Neuronal stem cell (in vitro differentiated cells): ENCODE results near the gene ASXL2.

Experiments
- DNase-seq: peaks from one replicate; pipeline ENCODE4 v3.0.0-alpha.2; 2013; ENCODE audit warnings: low spot score
- H2AFZ ChIP-seq: one replicate; pipeline ENCODE4 v1.6.1; 2013; ENCODE audit warnings: mild to moderate bottlenecking, low read length, inconsistent platforms
- H2AK5ac ChIP-seq: 2 replicates; pipeline ENCODE4 v1.6.1; 2013; ENCODE audit warnings: low read depth, mild to moderate bottlenecking, inconsistent platforms, low read length, moderate library complexity, mixed read lengths
- H2BK120ac ChIP-seq: 2 replicates; pipeline ENCODE4 v1.6.1; 2013; ENCODE audit warnings: low read depth, mild to moderate bottlenecking, inconsistent platforms, low read length, moderate library complexity, mixed read lengths
- H2BK12ac ChIP-seq: one replicate; pipeline ENCODE4 v1.6.1; 2013; ENCODE audit warnings: low read length, inconsistent platforms
- H2BK15ac ChIP-seq: 2 replicates; pipeline ENCODE4 v1.6.1; 2013; ENCODE audit warnings: mild to moderate bottlenecking, low read length, inconsistent platforms, mixed read lengths
- H2BK5ac ChIP-seq: one replicate; pipeline ENCODE4 v1.6.1; 2013; ENCODE audit warnings: inconsistent platforms, mild to moderate bottlenecking, low read length, moderate library complexity
- H3K14ac ChIP-seq: one replicate; pipeline ENCODE4 v1.6.1; 2013; ENCODE audit warnings: low read length, inconsistent platforms
- H3K18ac ChIP-seq: 2 replicates; pipeline ENCODE4 v1.6.1; 2013; ENCODE audit warnings: low read length, inconsistent platforms
- H3K23ac ChIP-seq: 2 replicates; pipeline ENCODE4 v1.6.1; 2013; ENCODE audit warnings: low read depth, mild to moderate bottlenecking, mixed read lengths, low read length, inconsistent platforms; ENCODE audit not compliant: poor library complexity
- H3K27ac ChIP-seq: replicated peaks from 3 replicates; pipeline ENCODE4 v1.5.1; 2013; ENCODE audit warnings: low read length, inconsistent platforms
- H3K27me3 ChIP-seq, 3 experiments: 2 replicates each; pipeline ENCODE4 v1.6.1; 2013; ENCODE audit warnings: low read length in 3 of 3, mild to moderate bottlenecking in 2 of 3, inconsistent platforms in 1 of 3, low read depth in 1 of 3, mixed read lengths in 1 of 3, moderate library complexity in 1 of 3; ENCODE audit not compliant: control insufficient read depth in 3 of 3, insufficient read depth in 3 of 3
- H3K36me3 ChIP-seq, 2 donors: replicated peaks in 1 of 2; 2 replicates each; pipeline ENCODE4 v1.6.1; 2013; ENCODE audit warnings: low read length in 2 of 2; ENCODE audit not compliant: control insufficient read depth in 2 of 2, insufficient read depth in 2 of 2
- H3K4ac ChIP-seq: 2 replicates; pipeline ENCODE4 v1.6.1; 2013; ENCODE audit warnings: inconsistent platforms, mild to moderate bottlenecking, low read length, moderate library complexity
- H3K4me1 ChIP-seq, 2 donors: 1 replicate in 1 of 2; 2 replicates in 1 of 2; pipeline ENCODE4 v1.6.1; 2013; ENCODE audit warnings: low read length in 2 of 2, low read depth in 1 of 2; ENCODE audit not compliant: control insufficient read depth in 2 of 2, insufficient read depth in 1 of 2
- H3K4me2 ChIP-seq: one replicate; pipeline ENCODE4 v1.6.1; 2013; ENCODE audit warnings: mild to moderate bottlenecking, low read length, inconsistent platforms; ENCODE audit not compliant: insufficient read depth, poor library complexity, severe bottlenecking
- H3K4me3 ChIP-seq, 2 donors: 2 replicates each; pipeline ENCODE4 v1.5.1; 2013; ENCODE audit warnings: low read length in 2 of 2, mild to moderate bottlenecking in 2 of 2, inconsistent platforms in 1 of 2, moderate library complexity in 1 of 2
- H3K79me1 ChIP-seq: one replicate; pipeline ENCODE4 v1.6.1; 2013; ENCODE audit warnings: low read depth, mild to moderate bottlenecking, inconsistent platforms, low read length, moderate library complexity
- H3K9ac ChIP-seq: one replicate; pipeline ENCODE4 v1.6.1; 2013; ENCODE audit warnings: mild to moderate bottlenecking, low read depth, low read length, inconsistent platforms; ENCODE audit not compliant: poor library complexity
- H3K9me3 ChIP-seq, 2 donors: replicated peaks in 1 of 2; 2 replicates each; pipeline versions ENCODE3 to v1.6.1; 2013; ENCODE audit warnings: low read length in 2 of 2, mild to moderate bottlenecking in 2 of 2, inconsistent platforms in 1 of 2, low read depth in 1 of 2, mixed read lengths in 1 of 2, moderate library complexity in 1 of 2; ENCODE audit not compliant: control insufficient read depth in 2 of 2, insufficient read depth in 1 of 2
- H4K8ac ChIP-seq: one replicate; pipeline ENCODE4 v1.6.1; 2013; ENCODE audit warnings: low read depth, mild to moderate bottlenecking, inconsistent platforms, low read length, moderate library complexity
- H4K91ac ChIP-seq: one replicate; pipeline ENCODE4 v1.6.1; 2013; ENCODE audit warnings: low read length, low read depth, mild to moderate bottlenecking, inconsistent platforms; ENCODE audit not compliant: poor library complexity
- WGBS, 2 donors: extraction: QIAGEN DNeasy Blood & Tissue Kit; methylation state at CpG; one replicate each; pipeline ENCODE4 v1.1.7; 2013; ENCODE audit warnings: missing lambda C conversion rate in 2 of 2, mixed read lengths in 1 of 2; ENCODE audit not compliant: insufficient read length in 2 of 2, insufficient replicate concordance in 1 of 2; ENCODE audit errors: extremely low coverage in 2 of 2; 5-methylcytosine and 5-hydroxymethylcytosine counted together

ASXL2 gene

GRCh38 chr2:25724756-25725155, 153.5 kb downstream of the ASXL2 start:
- DNase-seq = no peak
- Histone ChIP-seq H2BK120ac (no peak overlapping the region), H3K14ac (no peak overlapping the region), H2BK15ac (no peak overlapping the region), H3K4ac (no peak overlapping the region), H3K23ac (no peak overlapping the region), H3K9ac (no peak overlapping the region), H2BK12ac (no peak overlapping the region), H3K4me2 (no peak overlapping the region), H4K8ac (no peak overlapping the region), H4K91ac (no peak overlapping the region), H2BK5ac (no peak overlapping the region), H3K4me1 (peaks cover 3 to 14% of the 10 kb centered on the region in 2 donors), H3K18ac (no peak overlapping the region), H3K79me1 (no peaks in the 10 kb centered on the region), H3K27ac (no peak overlapping the region), H3K9me3 (peaks cover 0 to 6% of the 10 kb centered on the region in 2 donors), H2AK5ac (no peak overlapping the region), H2AFZ (no peak overlapping the region), H3K4me3 (no peak overlapping the region), H3K36me3 (no peaks in the 10 kb centered on the region), H3K27me3 (no peaks in the 10 kb centered on the region)
- no CpG with 5 or more reads among the region's 6 CpGs for WGBS, 2 donors

GRCh38 chr2:25722224-25722623, 156.1 kb downstream of the ASXL2 start:
- H3K27me3 ChIP-seq = no peaks in the 10 kb centered on the region
- H3K27ac ChIP-seq = no peak overlapping the region
- no peak overlapping the region for H2BK120ac ChIP-seq
- no peaks in the 10 kb centered on the region for H3K79me1 ChIP-seq
- H3K18ac ChIP-seq = no peak overlapping the region
- no peak overlapping the region for H3K4me2 ChIP-seq
- DNase-seq = no peak
- no peak overlapping the region for H4K8ac ChIP-seq
- no peak overlapping the region for H2AK5ac ChIP-seq
- H2BK15ac ChIP-seq = no peak overlapping the region
- no peak overlapping the region for H3K4ac ChIP-seq
- H3K23ac ChIP-seq = no peak overlapping the region
- H2AFZ ChIP-seq = no peak overlapping the region
- peaks cover 3 to 16% of the 10 kb centered on the region in 2 donors for H3K4me1 ChIP-seq
- H3K9me3 ChIP-seq = peaks cover 0 to 6% of the 10 kb centered on the region in 2 donors
- no CpG with 5 or more reads among the region's 3 CpGs for WGBS, 2 donors
- H3K9ac ChIP-seq = no peak overlapping the region
- H3K4me3 ChIP-seq = no peak overlapping the region
- no peak overlapping the region for H4K91ac ChIP-seq
- H3K36me3 ChIP-seq = no peaks in the 10 kb centered on the region
- no peak overlapping the region for H2BK12ac ChIP-seq
- no peak overlapping the region for H2BK5ac ChIP-seq
- no peak overlapping the region for H3K14ac ChIP-seq

- no peaks in the 10 kb centered on the region for H3K36me3 ChIP-seq
- WGBS, 2 donors = no CpG with 5 or more reads among the region's 1 CpG
- no peaks in the 10 kb centered on the region for H3K79me1 ChIP-seq
- H2BK15ac ChIP-seq = no peak overlapping the region
- no peak overlapping the region for H3K23ac ChIP-seq
- no peak overlapping the region for H3K4me2 ChIP-seq
- DNase-seq = no peak
- H3K14ac ChIP-seq = no peak overlapping the region
- no peak overlapping the region for H2AFZ ChIP-seq
- no peak overlapping the region for H2AK5ac ChIP-seq
- no peak overlapping the region for H3K4me3 ChIP-seq
- H2BK12ac ChIP-seq = no peak overlapping the region
- H2BK120ac ChIP-seq = no peak overlapping the region
- no peak overlapping the region for H4K8ac ChIP-seq
- H3K27me3 ChIP-seq = no peaks in the 10 kb centered on the region
- H3K4me1 ChIP-seq = peaks cover 3 to 16% of the 10 kb centered on the region in 2 donors
- H3K18ac ChIP-seq = no peak overlapping the region
- peaks cover 0 to 6% of the 10 kb centered on the region in 2 donors for H3K9me3 ChIP-seq
- no peak overlapping the region for H3K4ac ChIP-seq
- no peak overlapping the region for H2BK5ac ChIP-seq
- H4K91ac ChIP-seq = no peak overlapping the region
- H3K27ac ChIP-seq = no peak overlapping the region
- H3K9ac ChIP-seq = no peak overlapping the region
These were observed 157.7 kb downstream of the ASXL2 start for GRCh38 chr2:25720575-25720974.

- no peak overlapping the region for H2BK5ac ChIP-seq
- DNase-seq = no peak
- H3K4me2 ChIP-seq = no peak overlapping the region
- H3K4me1 ChIP-seq = peaks cover 0 to 2% of the 10 kb centered on the region in 2 donors
- no peak overlapping the region for H2BK15ac ChIP-seq
- no peak overlapping the region for H4K91ac ChIP-seq
- no peak overlapping the region for H2AK5ac ChIP-seq
- no peak overlapping the region for H3K14ac ChIP-seq
- no peak overlapping the region for H3K9ac ChIP-seq
- no peak overlapping the region for H3K4me3 ChIP-seq
- no peaks in the 10 kb centered on the region for H3K36me3 ChIP-seq
- no peak overlapping the region for H3K23ac ChIP-seq
- H3K79me1 ChIP-seq = no peaks in the 10 kb centered on the region
- H3K4ac ChIP-seq = no peak overlapping the region
- no CpG with 5 or more reads among the region's 1 CpG for WGBS, 2 donors
- no peak overlapping the region for H3K27ac ChIP-seq
- no peaks in the 10 kb centered on the region for H3K27me3 ChIP-seq
- no peak overlapping the region for H2BK12ac ChIP-seq
- no peaks in the 10 kb centered on the region for H3K9me3 ChIP-seq
- H4K8ac ChIP-seq = no peak overlapping the region
- no peak overlapping the region for H2BK120ac ChIP-seq
- no peak overlapping the region for H3K18ac ChIP-seq
- H2AFZ ChIP-seq = no peak overlapping the region
These were observed 163.5 kb downstream of the ASXL2 start for GRCh38 chr2:25714740-25715139.
